ENCODE measurements around the gene SLC38A2.

SLC38A2 gene

DNA sequence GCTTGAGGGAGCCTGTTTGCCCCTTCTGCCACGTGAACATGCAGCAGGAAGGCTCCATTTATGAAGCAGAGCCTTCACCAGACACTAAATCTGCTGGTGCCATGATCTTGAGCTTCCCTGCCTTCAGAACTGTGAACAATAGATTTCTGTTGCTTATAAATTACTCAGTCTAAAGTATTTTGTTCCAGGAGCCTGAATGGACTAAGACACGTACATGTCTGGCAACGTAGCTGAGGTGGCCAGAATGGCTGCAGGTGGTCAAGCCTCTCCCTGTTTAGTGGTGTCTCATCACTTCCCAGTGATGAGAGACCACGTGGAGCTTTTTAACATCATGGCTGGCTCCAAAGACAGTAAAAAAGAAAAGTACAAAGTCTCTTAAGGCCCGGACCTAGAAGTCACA, 32.2 kb upstream of the SLC38A2 start:
- no peak overlapping the region for H3K4me3 ChIP-seq (ENCODE audit: control insufficient read depth, low read depth, low read length)
- no peak for DNase-seq (ENCODE audit: low read depth)
- TF ChIP-seq CTCF (IDR thresholded peaks at IDR 0.05; ENCODE audit: control insufficient read depth, insufficient read depth, low read depth, low read length, missing control alignments), result no peak

- no peak for DNase-seq (ENCODE audit: low read depth)
- TF ChIP-seq CTCF (IDR thresholded peaks at IDR 0.05; ENCODE audit: control insufficient read depth, insufficient read depth, low read depth, low read length, missing control alignments), result no peak
These were observed 31.7 kb upstream of the SLC38A2 start for GRCh38 chr12:46404225-46404631.

GRCh38 chr12:46403719-46404070, 31.1 kb upstream of the SLC38A2 start:
- no peak for TF ChIP-seq CTCF (IDR thresholded peaks at IDR 0.05; ENCODE audit: control insufficient read depth, insufficient read depth, low read depth, low read length, missing control alignments)
- H3K4me3 ChIP-seq (ENCODE audit: control insufficient read depth, low read depth, low read length), result no peak overlapping the region
- DNase-seq (ENCODE audit: low read depth), result no peak

More at GRCh38 chr12:46404225-46404631, 31.7 kb upstream of the SLC38A2 start:
- H3K4me3 ChIP-seq (ENCODE audit: control insufficient read depth, low read depth, low read length), result no peak overlapping the region

DNA sequence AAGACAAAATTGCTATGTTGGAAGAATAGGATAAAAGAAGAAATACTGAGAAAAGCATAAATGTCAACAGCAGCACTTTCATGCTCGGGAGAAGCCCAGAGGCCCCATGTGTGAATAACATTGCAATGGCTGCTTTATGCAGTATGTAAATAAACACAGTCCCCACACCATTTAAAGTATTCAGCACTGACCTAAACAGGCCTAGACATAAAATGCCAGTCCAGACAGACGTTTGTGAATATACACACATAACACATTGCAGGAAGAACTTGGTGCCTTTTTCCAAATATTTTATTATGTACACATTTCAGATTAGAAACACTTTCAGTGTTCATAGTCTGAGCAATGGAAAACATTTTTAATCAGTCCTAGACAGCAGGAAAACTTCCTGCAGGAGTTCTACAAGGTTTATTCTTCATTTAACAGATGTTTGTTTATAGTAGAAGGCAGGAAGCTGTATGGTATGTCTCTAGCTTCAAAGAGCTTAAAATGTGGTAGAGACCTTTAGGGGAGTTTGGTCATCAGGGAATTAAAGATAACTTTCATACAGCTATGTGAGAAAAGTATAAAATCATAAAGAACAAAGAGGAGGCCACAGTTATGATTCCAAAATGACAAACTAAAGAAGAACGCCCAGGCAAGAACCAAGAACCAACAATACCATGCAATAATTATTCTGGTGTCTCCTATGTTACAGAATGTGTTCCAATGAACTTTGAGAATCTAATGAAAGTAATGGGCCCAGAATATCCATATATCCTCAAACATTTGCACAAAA, 30.6 kb upstream of the SLC38A2 start:
- TF ChIP-seq CTCF (IDR thresholded peaks at IDR 0.05; ENCODE audit: control insufficient read depth, insufficient read depth, low read depth, low read length, missing control alignments), result no peak
- no peak for DNase-seq (ENCODE audit: low read depth)
- H3K4me3 ChIP-seq (ENCODE audit: control insufficient read depth, low read depth, low read length), result no peak overlapping the region

GRCh38 chr12:46402451-46402850, 29.9 kb upstream of the SLC38A2 start:
- TF ChIP-seq CTCF (IDR thresholded peaks at IDR 0.05; ENCODE audit: control insufficient read depth, insufficient read depth, low read depth, low read length, missing control alignments), result no peak
- DNase-seq (ENCODE audit: low read depth), result peak; percentile 97
- no peak overlapping the region for H3K4me3 ChIP-seq (ENCODE audit: control insufficient read depth, low read depth, low read length)

DNA sequence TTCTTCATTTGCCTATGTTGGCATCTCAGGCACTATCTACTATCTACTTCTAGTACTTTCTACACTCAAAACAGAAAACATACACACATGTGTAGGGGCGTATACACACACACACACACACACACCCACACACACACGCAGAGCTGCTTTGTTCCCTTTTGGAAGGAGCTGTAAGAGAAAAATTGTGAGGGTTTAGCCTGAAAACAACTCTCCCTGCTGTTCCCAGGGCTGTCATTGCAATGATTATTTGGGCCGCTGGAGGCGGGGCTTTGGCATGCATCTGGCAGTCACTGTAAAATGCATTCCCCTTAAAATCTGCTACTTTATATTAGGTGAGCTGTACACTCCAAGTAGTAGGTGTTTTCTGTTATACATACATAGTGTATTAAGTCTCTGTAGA, 29.1 kb upstream of the SLC38A2 start:
- TF ChIP-seq CTCF (IDR thresholded peaks at IDR 0.05; ENCODE audit: control insufficient read depth, insufficient read depth, low read depth, low read length, missing control alignments), result peak; percentile 30
- no peak for DNase-seq (ENCODE audit: low read depth)

More for the DNA sequence above, 29.1 kb upstream of the SLC38A2 start:
- no peak overlapping the region for H3K4me3 ChIP-seq (ENCODE audit: control insufficient read depth, low read depth, low read length)

Data from AG09309 (cell line).